DMS53 (cell line): ENCODE results near the gene HLA-F.

Source experiments
- DNase-seq: peaks from one replicate; lab custom pipeline; 2025; lab: John Stamatoyannopoulos, UW

Gene HLA-F

GRCh38 chr6:29723262-29723665, at the start of gene HLA-F:
HLA-F (plus strand) TSS chr6:29723434; CDS start chr6:29723464, 30 bp downstream.
- peak; percentile 96 for DNase-seq

DNA sequence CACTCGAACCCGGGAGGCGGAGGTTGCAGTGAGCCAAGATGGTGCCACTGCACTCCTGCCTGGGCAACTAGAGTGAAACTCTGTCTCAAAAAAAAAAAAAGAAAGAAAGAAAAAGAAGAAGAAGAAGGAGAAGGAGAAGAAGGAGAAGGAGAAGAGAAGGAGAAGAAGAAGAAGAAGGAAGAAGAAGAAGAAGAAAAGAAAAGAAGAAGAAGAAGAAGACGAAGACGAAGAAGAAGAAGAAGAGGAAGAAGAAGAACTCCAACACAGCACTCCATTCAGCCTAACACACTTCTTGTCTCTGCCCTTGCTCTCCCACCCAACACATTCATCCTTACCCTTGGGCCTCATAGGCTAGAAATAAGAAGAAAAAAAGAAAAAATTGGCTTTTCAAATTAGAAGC, 49.2 kb upstream of the HLA-F start:
- no peak for DNase-seq

DNA sequence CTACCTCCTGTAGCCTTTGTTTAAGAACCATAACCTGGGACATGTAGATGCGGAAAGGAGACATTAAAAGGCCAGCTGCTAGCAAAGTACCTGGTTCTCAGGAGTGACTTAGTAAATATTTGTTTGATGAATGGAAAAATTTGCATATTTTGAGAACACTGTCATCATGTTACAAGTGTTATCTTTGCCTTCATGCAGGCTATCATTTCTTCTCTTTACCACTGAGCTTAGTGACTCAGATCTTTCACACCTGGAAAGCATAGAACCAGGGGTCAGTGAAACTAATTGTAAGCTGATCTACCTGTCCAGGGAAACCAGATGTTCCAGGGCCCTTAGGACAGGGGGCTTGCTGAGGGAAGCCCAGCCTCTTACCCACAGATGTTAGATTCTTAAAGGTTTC, 47.7 kb upstream of the HLA-F start:
- DNase-seq, result peak; percentile 93

GRCh38 chr6:29676981-29677601, 46.1 kb upstream of the HLA-F start:
- DNase-seq, result peak; percentile 93

- peak; percentile 71 for DNase-seq
Observed at GRCh38 chr6:29678114-29678513, 45.1 kb upstream of the HLA-F start.

- peak; percentile 19 for DNase-seq
Observed at GRCh38 chr6:29679962-29680361, 43.3 kb upstream of the HLA-F start.

DNA sequence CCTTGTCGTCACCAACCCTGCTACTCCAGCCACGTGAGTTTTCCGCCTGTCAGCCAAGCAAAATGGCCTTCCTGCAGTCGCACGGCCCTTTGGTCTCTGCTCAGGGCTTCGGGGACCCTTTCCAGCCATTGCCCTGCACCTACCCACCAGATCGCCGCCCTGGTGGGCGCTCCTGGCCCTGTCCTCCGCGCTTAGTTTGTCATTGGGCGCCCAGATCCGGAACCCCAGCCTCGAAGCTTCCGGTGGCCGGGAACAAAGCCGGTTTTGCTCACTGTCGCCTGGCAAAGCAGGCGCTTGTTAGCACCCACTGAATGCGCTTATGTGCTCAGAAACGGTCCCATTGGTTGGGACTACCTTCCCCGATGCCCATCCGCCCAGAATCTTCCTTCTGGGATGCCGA, 42.8 kb upstream of the HLA-F start:
- DNase-seq, result no peak

DNA sequence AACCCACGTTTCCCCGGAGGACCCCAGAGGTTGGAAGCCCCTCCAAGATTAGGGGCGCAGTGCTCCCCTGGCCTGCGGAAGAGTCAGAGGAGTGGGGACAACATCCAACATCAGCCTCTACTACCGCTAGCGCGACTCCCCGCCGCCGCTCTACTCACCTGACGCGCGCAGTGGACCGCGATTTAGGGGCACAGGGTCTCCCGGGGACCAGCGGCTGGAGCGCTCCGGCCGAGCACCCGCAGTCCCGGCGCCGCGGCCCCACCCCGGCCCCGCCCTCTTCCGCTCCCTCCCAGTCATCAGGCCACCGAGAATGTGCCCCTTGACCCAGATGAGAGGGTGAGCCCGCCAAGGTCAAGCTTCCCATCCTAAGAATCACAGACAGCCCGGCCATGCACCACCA, 42.3 kb upstream of the HLA-F start, which contains the start of gene ZFP57:
ZFP57 (minus strand) TSS at position 249 of the 400 bp plus-strand sequence. CDS start 4,149 bp downstream, outside the sequence.
- DNase-seq, result no peak

DNA sequence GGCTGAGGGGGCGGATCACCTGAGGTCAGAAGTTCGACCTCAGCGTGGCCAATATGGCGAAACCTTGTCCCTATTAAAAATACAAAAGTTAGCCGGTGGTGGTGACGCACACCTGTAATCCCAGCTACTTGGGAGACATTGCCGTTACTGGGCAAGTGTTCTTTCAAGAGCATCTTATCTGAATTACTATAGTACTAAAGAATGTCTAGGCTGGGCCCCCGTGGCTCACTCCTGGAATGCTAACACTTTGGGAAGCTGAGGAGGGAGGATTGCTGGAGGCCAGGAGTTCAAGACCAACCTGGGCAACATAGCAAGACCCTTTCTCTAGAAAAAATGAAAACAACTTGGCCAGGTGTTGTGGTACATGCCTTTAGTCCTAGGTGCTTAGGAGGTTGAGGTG, 41.4 kb upstream of the HLA-F start:
- DNase-seq, result no peak

- peak; percentile 50 for DNase-seq
Observed at GRCh38 chr6:29685718-29686326, 37.4 kb upstream of the HLA-F start.

DNA sequence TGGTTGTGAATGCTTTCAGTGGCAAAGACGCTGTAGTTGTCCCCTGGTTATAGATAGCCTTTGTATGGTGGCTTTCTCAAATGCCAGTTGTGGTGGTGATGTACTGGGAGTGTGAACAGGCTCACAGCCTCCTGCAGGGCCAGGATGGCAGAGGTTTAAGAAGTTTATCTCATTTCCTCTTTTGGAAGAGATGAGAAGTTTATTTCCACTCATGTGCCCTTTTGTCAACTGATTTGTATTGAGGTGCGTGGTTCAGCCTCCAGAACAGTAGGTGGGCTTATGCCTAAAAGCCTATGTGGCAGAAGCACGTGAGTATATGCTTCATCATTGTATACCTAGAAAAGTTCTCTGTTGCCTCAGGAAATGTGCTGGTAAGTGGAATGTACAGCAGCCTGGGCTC, 28.6 kb upstream of the HLA-F start:
- no peak for DNase-seq

DNA sequence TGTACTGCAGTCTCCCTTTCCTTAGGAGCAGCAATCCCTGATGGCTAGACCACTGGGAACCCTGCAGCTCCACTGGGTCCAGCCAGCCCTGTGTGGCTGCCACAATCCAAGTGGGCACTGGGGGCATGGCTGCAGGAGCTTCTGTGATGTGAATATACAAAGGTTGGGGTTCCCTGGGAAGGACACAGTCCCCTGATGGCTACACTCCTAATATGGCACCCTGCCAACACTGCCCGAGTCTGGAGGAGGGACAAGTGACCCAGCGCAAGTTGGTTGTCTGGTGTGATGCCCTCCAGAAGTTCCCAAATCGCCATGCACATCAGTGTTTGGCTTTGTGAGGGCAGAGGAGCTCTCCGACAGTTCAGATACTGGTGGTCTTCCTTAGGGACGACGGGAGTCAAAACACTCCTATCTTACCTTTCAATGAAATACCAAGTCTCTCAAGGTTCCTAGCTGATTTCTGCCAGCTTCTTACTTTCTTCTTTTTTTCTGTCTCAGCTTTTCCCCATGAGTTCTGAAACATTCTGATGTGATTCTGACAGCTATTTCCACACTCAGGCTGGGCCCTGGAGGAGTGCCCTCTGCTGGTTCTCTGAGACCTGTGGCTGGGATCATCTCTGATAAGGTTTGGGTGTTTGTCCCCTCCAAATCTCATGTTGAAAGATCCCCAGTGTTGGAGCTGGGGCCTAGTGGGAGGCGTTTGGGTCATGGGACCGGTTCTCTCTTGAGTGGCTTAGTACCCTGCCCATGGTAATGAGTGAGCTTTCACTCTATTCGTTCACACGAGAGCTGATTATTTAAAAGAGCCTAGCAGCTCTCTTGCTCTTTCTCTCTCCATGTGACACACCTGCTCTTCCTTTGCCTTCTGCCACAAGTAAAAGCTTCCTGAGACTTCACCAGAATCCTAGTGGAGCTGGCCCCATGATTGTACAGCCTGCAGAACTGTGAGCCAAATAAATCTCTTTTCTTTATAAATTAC, 26.8 kb upstream of the HLA-F start:
- DNase-seq, result peak; percentile 74

DNA sequence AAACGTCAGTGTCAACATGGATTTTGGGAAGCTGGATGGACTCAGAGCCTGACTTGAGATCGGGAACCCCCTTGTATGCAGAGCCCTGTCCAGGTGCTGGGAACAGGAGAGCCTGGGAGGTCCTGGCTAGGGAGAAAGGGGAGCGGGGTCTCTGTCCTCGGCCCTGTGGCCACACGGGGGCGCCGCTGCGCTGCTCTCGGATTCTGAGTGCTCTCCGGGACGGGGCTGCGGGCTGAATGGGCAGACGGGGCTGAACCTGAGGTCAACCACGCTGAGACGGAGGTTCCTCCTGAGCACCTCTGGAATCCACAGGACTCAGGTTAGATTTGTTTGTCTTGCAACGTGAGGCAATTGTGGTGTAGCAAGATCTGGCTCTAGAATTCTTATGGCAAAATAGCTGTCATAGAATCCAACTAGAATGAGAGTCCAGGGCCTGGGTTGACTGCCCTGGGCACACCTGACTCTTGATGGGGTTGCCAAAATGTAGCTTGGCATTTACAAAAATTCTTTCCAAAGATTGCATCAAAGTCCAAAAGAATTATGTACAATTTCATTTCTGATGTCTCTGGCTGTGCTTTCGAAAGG, 20.6 kb upstream of the HLA-F start:
- peak; percentile 72 for DNase-seq

DNA sequence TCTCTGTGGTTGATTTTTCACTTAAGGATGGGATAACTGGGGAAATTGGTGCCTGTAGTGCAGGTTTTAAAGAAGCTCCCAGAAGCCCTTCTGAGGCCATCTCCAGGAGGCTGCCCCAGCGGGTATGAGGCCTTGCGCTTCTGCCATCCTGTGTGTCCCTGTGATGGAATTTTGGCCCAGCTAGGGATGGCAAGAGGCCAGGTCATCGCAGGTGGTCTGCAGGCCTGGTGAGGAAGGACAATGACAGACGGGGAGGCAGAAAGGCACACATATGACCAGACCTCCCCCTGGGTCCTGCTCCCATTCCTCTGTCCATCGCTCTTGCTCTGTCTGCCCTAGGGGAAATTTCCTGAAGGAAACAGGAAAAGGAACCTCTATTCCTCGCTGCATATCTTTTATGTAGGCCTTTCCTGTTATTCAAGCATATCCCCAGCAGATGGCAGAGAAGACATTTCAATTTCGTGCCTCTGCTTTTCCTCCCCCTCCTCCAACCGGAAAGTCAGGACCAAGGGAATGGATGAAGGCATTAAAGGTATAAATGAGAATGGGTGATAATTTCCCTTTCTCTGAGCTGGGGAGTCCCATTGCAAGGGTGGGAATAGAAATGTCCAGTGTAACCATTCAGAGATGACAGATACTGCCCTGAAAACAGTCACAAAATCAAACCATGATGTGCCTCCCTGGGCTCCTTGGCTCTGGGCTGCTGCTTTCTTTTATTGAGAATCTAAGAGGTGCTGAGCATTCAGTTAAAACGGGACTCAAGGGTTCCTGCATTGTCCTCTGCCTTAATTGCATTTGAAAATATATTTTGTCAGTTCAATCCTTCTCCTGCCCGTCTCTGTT, 17.6 kb upstream of the HLA-F start:
- peak; percentile 84 for DNase-seq

GRCh38 chr6:29708432-29709179, 14.6 kb upstream of the HLA-F start:
- no peak for DNase-seq

- DNase-seq, result no peak
Observed at GRCh38 chr6:29709188-29709587, 14.0 kb upstream of the HLA-F start.

GRCh38 chr6:29710281-29710941, 12.8 kb upstream of the HLA-F start:
- DNase-seq, result no peak

DNA sequence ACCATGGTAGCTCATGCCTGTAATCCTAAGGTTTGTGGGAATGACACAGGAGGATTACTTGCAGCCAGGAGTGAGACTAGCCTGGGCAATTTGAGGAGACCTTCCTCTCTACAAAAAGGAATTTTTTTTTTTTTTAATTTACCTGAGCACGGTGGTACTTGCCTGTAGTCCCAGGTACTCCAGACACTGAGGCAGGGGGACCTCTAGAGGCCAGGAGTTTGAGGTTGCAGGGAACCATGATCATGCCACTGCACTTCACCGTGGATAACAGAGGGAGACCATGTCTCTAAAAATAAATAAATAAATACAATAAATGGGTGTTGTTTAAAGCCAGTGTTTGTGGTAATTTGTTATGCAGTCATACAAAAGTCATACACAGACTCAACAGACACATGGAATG, 2.4 kb upstream of the HLA-F start:
- DNase-seq, result peak; percentile 52

- DNase-seq, result peak; percentile 53
Observed at GRCh38 chr6:29723666-29724588, 693 bp downstream of the HLA-F start.
